ENCODE data around the gene RIT2.

Gene RIT2

GRCh38 chr18:42925036-42925435, 190.4 kb downstream of the RIT2 start:
- peak; percentile 13 for DNase-seq (ENCODE audit: low read depth)

- DNase-seq (ENCODE audit: low read depth): no peak
Observed at GRCh38 chr18:42922363-42922762, 193.1 kb downstream of the RIT2 start.

- DNase-seq (ENCODE audit: low read depth): no peak
Observed at GRCh38 chr18:42921226-42921737, 194.2 kb downstream of the RIT2 start.

GRCh38 chr18:42920621-42921020, 194.9 kb downstream of the RIT2 start:
- DNase-seq (ENCODE audit: low read depth): no peak

GRCh38 chr18:42915299-42915698, 200.2 kb downstream of the RIT2 start:
- no peak for DNase-seq (ENCODE audit: low read depth)

- DNase-seq (ENCODE audit: low read depth): no peak
Observed at GRCh38 chr18:42914476-42914875, 201.0 kb downstream of the RIT2 start.

- DNase-seq (ENCODE audit: low read depth): no peak
Observed at GRCh38 chr18:42909095-42909494, 206.4 kb downstream of the RIT2 start.

GRCh38 chr18:42906761-42907160, 208.7 kb downstream of the RIT2 start:
- no peak for DNase-seq (ENCODE audit: low read depth)

GRCh38 chr18:42901161-42901560, 214.3 kb downstream of the RIT2 start:
- DNase-seq (ENCODE audit: low read depth): no peak

GRCh38 chr18:42893977-42894376, 221.5 kb downstream of the RIT2 start:
- no peak for DNase-seq (ENCODE audit: low read depth)

- DNase-seq (ENCODE audit: low read depth): no peak
Observed at GRCh38 chr18:42892181-42892580, 223.3 kb downstream of the RIT2 start.

GRCh38 chr18:42891705-42892104, 223.8 kb downstream of the RIT2 start:
- no peak for DNase-seq (ENCODE audit: low read depth)

GRCh38 chr18:42883169-42883568, 232.3 kb downstream of the RIT2 start:
- DNase-seq (ENCODE audit: low read depth): no peak

- DNase-seq (ENCODE audit: low read depth): no peak
Observed at GRCh38 chr18:42882122-42882521, 233.4 kb downstream of the RIT2 start.

GRCh38 chr18:42872838-42873237, 242.6 kb downstream of the RIT2 start:
- DNase-seq (ENCODE audit: low read depth): no peak

GRCh38 chr18:42864876-42865275, 250.6 kb downstream of the RIT2 start:
- DNase-seq (ENCODE audit: low read depth): no peak

- DNase-seq (ENCODE audit: low read depth): no peak
Observed at GRCh38 chr18:42861271-42861670, 254.2 kb downstream of the RIT2 start.

GRCh38 chr18:42860548-42860947, 254.9 kb downstream of the RIT2 start:
- DNase-seq (ENCODE audit: low read depth): no peak

GRCh38 chr18:42860011-42860410, 255.5 kb downstream of the RIT2 start:
- no peak for DNase-seq (ENCODE audit: low read depth)

GRCh38 chr18:42854558-42854957, 260.9 kb downstream of the RIT2 start:
- no peak for DNase-seq (ENCODE audit: low read depth)

GRCh38 chr18:42850174-42851083, 265.1 kb downstream of the RIT2 start:
- DNase-seq (ENCODE audit: low read depth): no peak

- DNase-seq (ENCODE audit: low read depth): no peak
Observed at GRCh38 chr18:42839408-42839807, 276.1 kb downstream of the RIT2 start.

GRCh38 chr18:42838546-42839145, 276.8 kb downstream of the RIT2 start:
- no peak for DNase-seq (ENCODE audit: low read depth)

All from fibroblast of gingiva (primary cell).